H1 (cell line): ENCODE results near the gene CRTC3. TPM values are rescaled to one million over a fixed set of nuclear protein-coding genes. Genes with fewer than 3 reads are reported as not detected.

Experiments used
- CTCF ChIA-PET: fragments of 300-600 bp; sonication (Branson Sonifier 250); formaldehyde crosslinking; loops from one replicate; lab custom pipeline; 2021; ENCODE audit not compliant: partially characterized antibody; lab: Charles Lee
- POLR2A ChIA-PET: fragments of 300-600 bp; sonication (Branson Sonifier 250); formaldehyde crosslinking; loops from one replicate; lab custom pipeline; 2021; ENCODE audit warnings: inconsistent platforms; ENCODE audit not compliant: partially characterized antibody; lab: Charles Lee
- DNase-seq, 2 experiments: peaks; one replicate each; pipeline versions ENCODE4 v3.0.0 to v3.0.0-alpha.2; 2010 to 2022; ENCODE audit warnings: low spot score in 2 of 2, low read depth in 1 of 2, mixed read lengths in 1 of 2
- FAIRE-seq: peaks from 2 replicates; lab custom pipeline; 2011; peaks lifted over from hg19 to GRCh38; lab: Jason Lieb, UNC
- H2AFZ ChIP-seq: 2 replicates; pipeline ENCODE4 v1.8.1; 2012; ENCODE audit warnings: low read length, inconsistent platforms
- H2AK5ac ChIP-seq: 2 replicates; pipeline ENCODE4 v1.6.1; 2013; ENCODE audit warnings: low read depth, low read length
- H2BK120ac ChIP-seq: replicated peaks from 2 replicates; pipeline ENCODE3; 2013; ENCODE audit warnings: low read depth, low read length, inconsistent platforms
- H2BK12ac ChIP-seq: 2 replicates; pipeline ENCODE4 v1.6.1; 2013; ENCODE audit warnings: low read depth, low read length
- H2BK15ac ChIP-seq: 2 replicates; pipeline ENCODE4 v1.6.1; 2013; ENCODE audit warnings: low read length
- H2BK20ac ChIP-seq: 2 replicates; pipeline ENCODE4 v1.6.1; 2013; ENCODE audit warnings: low read length
- H2BK5ac ChIP-seq: 2 replicates; pipeline ENCODE4 v1.6.1; 2013; ENCODE audit warnings: low read depth, low read length
- H3K14ac ChIP-seq: 2 replicates; pipeline ENCODE4 v1.6.1; 2013; ENCODE audit warnings: inconsistent platforms; ENCODE audit not compliant: insufficient read length
- H3K18ac ChIP-seq: 2 replicates; pipeline ENCODE4 v1.6.1; 2013; ENCODE audit warnings: low read length; ENCODE audit errors: extremely low read depth
- H3K23ac ChIP-seq: 2 replicates; pipeline ENCODE4 v1.6.1; 2013; ENCODE audit warnings: inconsistent platforms; ENCODE audit not compliant: insufficient read length
- H3K23me2 ChIP-seq: 2 replicates; pipeline ENCODE4 v1.6.1; 2013; ENCODE audit warnings: low read depth, low read length
- H3K27ac ChIP-seq: 2 replicates; pipeline ENCODE4 v1.6.1; 2011; ENCODE audit warnings: low read depth, low read length, inconsistent platforms
- H3K27me3 ChIP-seq, 4 experiments: replicated peaks in 1 of 4; 1 replicate in 1 of 4; 2 replicates in 3 of 4; pipeline versions ENCODE4 v1.6.1 to v1.8.1; 2011 to 2013; ENCODE audit warnings: low read length in 3 of 4, mild to moderate bottlenecking in 3 of 4, inconsistent platforms in 2 of 4, mixed read lengths in 2 of 4, moderate library complexity in 1 of 4; ENCODE audit not compliant: control insufficient read depth in 3 of 4, insufficient read depth in 3 of 4; ENCODE audit errors: extremely low read depth in 1 of 4
- H3K36me3 ChIP-seq, 4 experiments: 2 replicates each; pipeline versions ENCODE4 v1.6.1 to v1.8.1; 2011 to 2013; ENCODE audit warnings: mild to moderate bottlenecking in 4 of 4, low read length in 3 of 4, moderate library complexity in 2 of 4, control low read depth in 1 of 4, inconsistent platforms in 1 of 4; ENCODE audit not compliant: insufficient read depth in 4 of 4, control insufficient read depth in 2 of 4
- H3K4ac ChIP-seq: replicated peaks from 2 replicates; pipeline ENCODE3; 2013; ENCODE audit warnings: low read length, low read depth, mixed read lengths, inconsistent platforms; ENCODE audit not compliant: insufficient read length
- H3K4me1 ChIP-seq, 4 experiments: replicated peaks in 1 of 4; 1 replicate in 1 of 4; 2 replicates in 3 of 4; pipeline versions ENCODE4 v1.6.1 to v1.8.1; 2011 to 2013; ENCODE audit warnings: low read length in 3 of 4, inconsistent platforms in 2 of 4, mixed read lengths in 1 of 4; ENCODE audit not compliant: insufficient read depth in 4 of 4, control insufficient read depth in 3 of 4
- H3K4me2 ChIP-seq, 2 experiments: 2 replicates each; pipeline versions ENCODE4 v1.6.1 to v1.8.1; 2011 to 2013; ENCODE audit warnings: low read depth in 2 of 2, low read length in 2 of 2, control low read depth in 1 of 2, inconsistent platforms in 1 of 2, mild to moderate bottlenecking in 1 of 2; ENCODE audit not compliant: insufficient read depth in 1 of 2
- H3K4me3 ChIP-seq, 4 experiments: fragments of 200-600, 300-600 bp in 1 of 4; sonication (generic), shearing (Covaris generic), sonication (Bioruptor Twin) in 1 of 4; 2 replicates each; pipeline versions ENCODE4 v1.5.1 to v1.8.1; 2011 to 2016; ENCODE audit warnings: low read length in 4 of 4, low read depth in 3 of 4, control low read depth in 2 of 4, inconsistent platforms in 2 of 4, mild to moderate bottlenecking in 2 of 4, mixed read lengths in 1 of 4, moderate library complexity in 1 of 4; ENCODE audit not compliant: insufficient read depth in 2 of 4; ENCODE audit errors: extremely low read depth in 1 of 4
- H3K56ac ChIP-seq: replicated peaks from 2 replicates; pipeline ENCODE3; 2013; ENCODE audit warnings: low read depth, mild to moderate bottlenecking, mixed read lengths, low read length, inconsistent platforms; ENCODE audit not compliant: insufficient read length
- H3K79me1 ChIP-seq: 2 replicates; pipeline ENCODE4 v1.6.1; 2013; ENCODE audit warnings: low read depth, low read length, control low read depth
- H3K79me2 ChIP-seq, 2 experiments: 2 replicates each; pipeline versions ENCODE4 v1.6.1 to v1.8.1; 2012 to 2013; ENCODE audit warnings: low read length in 2 of 2, mild to moderate bottlenecking in 2 of 2, inconsistent platforms in 1 of 2; ENCODE audit not compliant: insufficient read depth in 2 of 2, control insufficient read depth in 1 of 2
- H3K9ac ChIP-seq, 4 experiments: replicated peaks in 1 of 4; 1 replicate in 1 of 4; 2 replicates in 3 of 4; pipeline versions ENCODE4 v1.6.1 to v1.8.1; 2011 to 2013; ENCODE audit warnings: low read depth in 3 of 4, low read length in 3 of 4, control low read depth in 2 of 4, mild to moderate bottlenecking in 2 of 4, moderate library complexity in 2 of 4, inconsistent platforms in 1 of 4; ENCODE audit errors: extremely low read depth in 1 of 4
- H3K9me3 ChIP-seq, 2 experiments: 2 replicates each; pipeline versions ENCODE4 v1.6.1 to v1.8.1; 2012 to 2013; ENCODE audit warnings: mild to moderate bottlenecking in 2 of 2, moderate library complexity in 2 of 2, control low read depth in 1 of 2, inconsistent platforms in 1 of 2, low read depth in 1 of 2, low read length in 1 of 2, mixed read lengths in 1 of 2; ENCODE audit not compliant: insufficient read depth in 2 of 2
- H4K20me1 ChIP-seq, 2 experiments: replicated peaks in 1 of 2; 2 replicates each; pipeline versions ENCODE3 to v1.8.1; 2011 to 2013; ENCODE audit warnings: inconsistent platforms in 2 of 2, low read length in 2 of 2, mild to moderate bottlenecking in 1 of 2; ENCODE audit not compliant: insufficient read depth in 2 of 2, control insufficient read depth in 1 of 2
- H4K5ac ChIP-seq: 2 replicates; pipeline ENCODE4 v1.6.1; 2013; ENCODE audit warnings: low read length, low read depth, mixed read lengths, inconsistent platforms; ENCODE audit not compliant: insufficient read length
- H4K8ac ChIP-seq: 2 replicates; pipeline ENCODE4 v1.8.0; 2013; ENCODE audit warnings: mild to moderate bottlenecking, moderate library complexity, low read length, inconsistent platforms; ENCODE audit not compliant: insufficient read depth; ENCODE audit errors: extremely low read depth
- H4K91ac ChIP-seq: replicated peaks from 2 replicates; pipeline ENCODE3; 2013; ENCODE audit warnings: low read length, mixed read lengths, inconsistent platforms; ENCODE audit not compliant: insufficient read length
- CTCF ChIP-seq, 3 experiments: IDR thresholded peaks; 1 replicate in 2 of 3; 2 replicates in 1 of 3; pipeline versions ENCODE4 v1.5.1 to v1.6.1; 2011; ENCODE audit warnings: low read length in 3 of 3, mild to moderate bottlenecking in 3 of 3, inconsistent platforms in 2 of 3, low read depth in 1 of 3, moderate library complexity in 1 of 3; ENCODE audit not compliant: insufficient read depth in 1 of 3; ENCODE audit errors: control extremely low read depth in 1 of 3
- FOSL1 ChIP-seq: IDR thresholded peaks from 2 replicates; pipeline ENCODE4 v1.6.1; 2011; ENCODE audit warnings: mild to moderate bottlenecking, low read depth, low read length, moderate library complexity; ENCODE audit not compliant: insufficient read depth
- WGBS, 2 experiments: shearing (Covaris generic) in 1 of 2; methylation state at CpG; one replicate each; pipeline versions ENCODE4 v1.1.6 to v1.1.7; 2013 to 2015; ENCODE audit warnings: low lambda C conversion rate in 2 of 2, mixed read lengths in 2 of 2, inconsistent platforms in 1 of 2, low coverage in 1 of 2, missing lambda C conversion rate in 1 of 2; ENCODE audit not compliant: insufficient replicate concordance in 2 of 2, insufficient coverage in 1 of 2, insufficient read length in 1 of 2; ENCODE audit errors: extremely low coverage in 1 of 2, missing lambda C conversion rate in 1 of 2; 5-methylcytosine and 5-hydroxymethylcytosine counted together
- polyA plus RNA-seq, 7 experiments: library from polyadenylated mRNA; depleted of rRNA in 3 of 7; stranded (reverse) in 5 of 7; unstranded in 2 of 7; fragments of >200 nt in 5 of 7; fragments of 200-250 nt in 2 of 7; gene quantifications; 1 replicate in 5 of 7; 2 replicates in 1 of 7; 4 replicates in 1 of 7; pipeline versions ENCODE4 v1.2.1 to v1.2.3, GENCODE V29; 2011 to 2013; ENCODE audit warnings: missing spikeins in 2 of 7, mixed read lengths in 2 of 7
- total RNA-seq: library from RNA; stranded (reverse); fragmentation: NEBNext Ultra II Directional; extraction: Animal tissue kit (Norgen Biotek cat#: 25700); gene quantifications from 2 replicates; pipeline ENCODE4 v1.2.1, GENCODE V29; 2021

CRTC3 gene
- total and polyA plus RNA-seq, 2 of the 8 experiments (the other 6 are each of a cell fraction or from before 2014, with no cell fraction given), result 5.0 to 5.3 TPM

- Histone ChIP-seq H3K79me1 (no peaks in the 10 kb centered on the region), H3K23ac (no peak overlapping the region), H3K9me3 (no peaks in the 10 kb centered on the region), H4K5ac (no peak overlapping the region), H3K4me3 (no peak overlapping the region), H2AFZ (no peak overlapping the region), H3K4me1 (no peaks in the 10 kb centered on the region), H3K18ac (no peak overlapping the region), H2BK12ac (no peak overlapping the region), H3K36me3 (no peaks in the 10 kb centered on the region), H4K8ac (no peak overlapping the region), H4K20me1 (no peaks in the 10 kb centered on the region), H2BK15ac (no peak overlapping the region), H3K4ac (no peak overlapping the region), H3K23me2 (no peaks in the 10 kb centered on the region), H2BK120ac (no peak overlapping the region), H3K27ac (no peak overlapping the region), H3K9ac (no peak overlapping the region), H2AK5ac (no peak overlapping the region), H3K79me2 (no peaks in the 10 kb centered on the region), H3K14ac (no peak overlapping the region), H3K27me3 (no peaks in the 10 kb centered on the region), H2BK20ac (no peak overlapping the region), H4K91ac (no peak overlapping the region), H3K56ac (no peak overlapping the region), H2BK5ac (no peak overlapping the region), H3K4me2 (no peak overlapping the region)
- no peak for DNase-seq
- TF ChIP-seq FOSL1, result no peak
- TF ChIP-seq CTCF (IDR thresholded peaks at IDR 0.05; ENCODE audit: control extremely low read depth in 1 of 3, insufficient read depth in 1 of 3, low read depth in 1 of 3, low read length in 3 of 3), result peak in 1 of 3 experiments; percentile 11; a peak in 1 of 4 replicates
- POLR2A ChIA-PET, result no interaction called here
- FAIRE-seq, result no peak
- 93% methylated on average over 4 of the region's 7 CpGs; no CpG with 5 or more reads in 1 of the 2 experiments for WGBS, 2 experiments
- CTCF ChIA-PET, result interaction anchor here (0.7 to 2.0 kb wide), 3 partner anchors 18 to 226 kb away, joined by 3 to 9 read pairs (median 5); no protein-coding TSS in a partner anchor
These were observed 15.4 kb downstream of the CRTC3 start for GRCh38 chr15:90545095-90545494.
